C4-2B (cell line): Measurements from ENCODE around the gene MMADHC.

ENCODE experiments used
- H3K27ac ChIP-seq: fragments of 450-650 bp; 2 replicates; pipeline ENCODE4 v1.5.1; 2017
- ZFX ChIP-seq: fragments of 450-650 bp; IDR thresholded peaks from 2 replicates; pipeline ENCODE4 v1.6.1; 2017
- TF ChIP-seq, protein P1 (sequence below): fragments of 450-650 bp; conservative IDR thresholded peaks from 2 replicates; pipeline ENCODE4 v1.5.1; 2017; ENCODE audit warnings: mild to moderate bottlenecking

MMADHC gene

DNA sequence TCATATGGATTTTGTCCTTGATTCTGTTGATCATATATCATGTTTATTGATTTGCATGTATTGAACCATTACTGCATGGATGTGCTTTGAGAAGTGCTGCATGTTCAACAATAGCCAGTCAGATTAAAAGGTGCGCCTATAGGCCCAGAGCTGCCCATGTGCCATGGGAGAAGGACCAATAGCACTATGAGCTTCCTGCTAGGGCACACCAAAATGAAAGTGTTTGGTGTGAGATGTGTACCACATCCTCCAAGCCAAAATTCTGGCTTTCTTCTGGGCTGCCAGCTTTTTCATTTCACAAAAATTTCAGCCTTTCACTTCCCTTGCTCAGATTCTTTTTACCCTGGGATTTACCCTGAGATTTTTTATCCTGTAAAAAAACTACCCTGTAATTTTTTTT is 34.8 kb upstream of the MMADHC start:
- TF ChIP-seq, protein P1, sequence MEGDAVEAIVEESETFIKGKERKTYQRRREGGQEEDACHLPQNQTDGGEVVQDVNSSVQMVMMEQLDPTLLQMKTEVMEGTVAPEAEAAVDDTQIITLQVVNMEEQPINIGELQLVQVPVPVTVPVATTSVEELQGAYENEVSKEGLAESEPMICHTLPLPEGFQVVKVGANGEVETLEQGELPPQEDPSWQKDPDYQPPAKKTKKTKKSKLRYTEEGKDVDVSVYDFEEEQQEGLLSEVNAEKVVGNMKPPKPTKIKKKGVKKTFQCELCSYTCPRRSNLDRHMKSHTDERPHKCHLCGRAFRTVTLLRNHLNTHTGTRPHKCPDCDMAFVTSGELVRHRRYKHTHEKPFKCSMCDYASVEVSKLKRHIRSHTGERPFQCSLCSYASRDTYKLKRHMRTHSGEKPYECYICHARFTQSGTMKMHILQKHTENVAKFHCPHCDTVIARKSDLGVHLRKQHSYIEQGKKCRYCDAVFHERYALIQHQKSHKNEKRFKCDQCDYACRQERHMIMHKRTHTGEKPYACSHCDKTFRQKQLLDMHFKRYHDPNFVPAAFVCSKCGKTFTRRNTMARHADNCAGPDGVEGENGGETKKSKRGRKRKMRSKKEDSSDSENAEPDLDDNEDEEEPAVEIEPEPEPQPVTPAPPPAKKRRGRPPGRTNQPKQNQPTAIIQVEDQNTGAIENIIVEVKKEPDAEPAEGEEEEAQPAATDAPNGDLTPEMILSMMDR: no peak
- TF ChIP-seq ZFX: no peak
- H3K27ac ChIP-seq: no peak overlapping the region

DNA sequence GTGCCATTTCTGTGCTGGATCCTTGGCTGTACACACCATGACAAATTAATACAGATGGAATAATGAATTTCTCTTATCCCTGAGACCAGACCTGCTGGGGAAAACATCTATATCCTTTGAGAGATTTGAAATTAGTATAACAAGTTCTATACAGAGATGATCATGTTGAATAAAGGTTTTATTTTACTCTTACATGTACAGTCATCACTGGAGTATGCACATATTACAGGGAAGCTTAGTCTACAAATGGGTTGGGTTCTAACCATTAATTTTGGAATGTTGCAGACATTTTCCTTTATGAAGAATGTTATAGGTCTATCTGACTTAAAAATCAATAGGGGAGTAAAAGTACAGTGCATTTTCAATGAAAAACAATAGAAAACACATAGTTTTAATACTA is 29.9 kb upstream of the MMADHC start:
- H3K27ac ChIP-seq: no peak overlapping the region
- TF ChIP-seq, protein P1: no peak
- TF ChIP-seq ZFX: no peak

DNA sequence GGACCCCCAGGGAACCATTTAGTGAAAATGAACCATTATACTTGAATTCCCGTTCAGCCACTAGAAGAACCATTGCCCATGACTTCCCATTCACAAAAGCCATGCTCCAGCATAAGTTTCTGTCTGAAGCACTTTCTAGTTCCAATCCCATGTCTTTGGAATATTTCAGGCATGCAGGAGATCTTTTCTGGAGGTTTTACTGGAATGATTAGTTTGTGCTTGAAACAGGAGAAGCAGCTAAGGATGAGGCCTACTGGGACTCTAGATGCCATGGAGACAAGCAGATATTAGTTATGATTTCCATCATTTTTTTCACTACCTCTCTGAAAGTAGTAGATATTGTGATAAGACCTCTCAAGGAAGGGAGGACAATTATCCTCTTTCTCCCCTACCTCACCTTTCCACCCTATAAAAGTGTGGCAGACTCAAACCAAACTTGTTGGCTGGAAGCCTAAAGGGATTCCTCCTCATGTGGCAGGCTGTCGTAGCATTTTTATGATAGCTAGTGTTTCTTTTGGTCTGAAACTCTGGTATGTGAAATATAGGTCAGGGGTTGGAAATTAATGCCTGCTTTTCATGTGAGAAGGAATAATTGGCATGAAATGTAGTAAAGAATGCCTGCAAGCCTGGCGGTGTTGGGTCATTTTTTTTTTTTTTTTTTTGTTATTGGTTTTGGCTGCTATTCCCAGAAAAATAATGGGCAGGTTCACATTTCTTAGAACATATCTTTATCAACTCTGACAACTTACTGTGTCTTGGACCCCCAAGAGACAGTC is 29.3 kb upstream of the MMADHC start:
- H3K27ac ChIP-seq: no peak overlapping the region
- TF ChIP-seq ZFX: no peak
- TF ChIP-seq, protein P1: no peak

DNA sequence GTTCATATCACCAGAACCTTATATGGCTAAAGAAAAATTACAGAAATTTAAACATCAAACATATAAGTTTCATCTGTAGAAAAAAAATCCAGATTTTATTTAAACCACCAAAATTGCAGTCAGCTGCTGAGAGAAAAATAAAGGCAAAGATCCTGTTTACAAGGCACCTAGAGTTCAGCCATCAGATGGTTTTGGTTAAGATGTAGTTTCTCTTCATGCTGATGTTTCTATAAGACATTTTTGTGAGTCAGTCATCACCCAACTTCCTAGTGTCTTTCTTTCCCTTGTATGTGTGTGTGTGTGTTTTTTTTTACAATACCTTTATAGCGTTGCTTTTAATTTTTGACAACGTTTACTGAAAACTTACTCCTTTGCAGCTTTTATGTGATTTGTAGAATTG is 26.1 kb upstream of the MMADHC start:
- no peak overlapping the region for H3K27ac ChIP-seq
- TF ChIP-seq, protein P1: no peak
- TF ChIP-seq ZFX: no peak

DNA sequence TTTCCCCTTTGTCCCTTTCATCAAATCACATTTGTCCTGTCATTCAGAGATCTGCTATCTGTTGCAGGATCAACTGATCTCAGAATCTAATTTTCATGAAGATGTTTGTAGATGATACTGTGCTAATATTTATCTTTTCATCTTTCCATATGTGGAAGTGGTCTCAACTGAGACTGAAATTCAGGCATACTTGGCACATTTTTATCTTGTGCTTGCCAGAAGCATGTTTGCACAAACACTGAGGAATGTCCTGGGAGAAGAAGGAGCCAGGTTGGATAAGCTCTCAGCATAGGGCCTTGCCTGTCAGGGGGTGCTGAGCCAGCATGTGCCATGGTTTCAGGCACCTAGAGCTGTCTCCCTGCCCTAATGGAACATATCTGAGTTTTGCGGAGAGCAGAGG is 24.5 kb upstream of the MMADHC start:
- no peak overlapping the region; the same call in 1 of the 2 replicates for H3K27ac ChIP-seq
- no peak for TF ChIP-seq ZFX
- TF ChIP-seq, protein P1: no peak

DNA sequence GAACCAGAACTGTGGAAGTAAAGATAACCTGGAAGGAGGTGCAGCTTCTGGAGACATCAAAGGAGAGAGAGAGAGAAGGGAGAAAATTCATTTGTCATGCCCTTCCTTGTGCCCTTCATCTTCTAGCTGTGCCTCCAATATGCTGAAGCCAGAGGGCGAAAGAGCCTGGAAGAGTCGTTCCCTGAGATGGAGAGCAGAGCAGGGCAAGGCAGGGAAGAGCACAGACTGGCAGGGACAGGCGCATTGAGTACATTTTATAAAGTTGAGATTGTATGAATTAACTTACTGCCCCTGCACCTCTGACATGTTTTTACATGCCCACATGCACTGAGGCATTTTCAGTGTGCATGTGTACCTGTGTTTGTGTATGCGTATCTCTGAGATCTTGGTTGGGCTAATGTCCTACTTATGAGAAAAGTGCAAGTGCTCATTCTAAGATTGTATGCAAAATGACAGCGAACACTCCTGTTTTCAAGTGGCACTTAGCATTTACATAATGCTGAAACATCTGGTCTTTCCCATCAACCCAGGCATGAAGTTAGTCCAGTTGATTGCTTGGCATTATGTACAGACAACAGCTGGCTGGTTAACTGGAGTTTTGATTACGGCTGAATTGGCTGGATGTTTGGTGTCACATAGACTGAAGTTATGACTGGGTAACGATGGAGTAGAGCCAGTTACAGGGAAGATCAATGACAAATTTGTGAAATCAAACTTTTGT is 23.7 kb upstream of the MMADHC start:
- no peak overlapping the region for H3K27ac ChIP-seq
- no peak for TF ChIP-seq ZFX
- TF ChIP-seq, protein P1: peak; percentile 15

DNA sequence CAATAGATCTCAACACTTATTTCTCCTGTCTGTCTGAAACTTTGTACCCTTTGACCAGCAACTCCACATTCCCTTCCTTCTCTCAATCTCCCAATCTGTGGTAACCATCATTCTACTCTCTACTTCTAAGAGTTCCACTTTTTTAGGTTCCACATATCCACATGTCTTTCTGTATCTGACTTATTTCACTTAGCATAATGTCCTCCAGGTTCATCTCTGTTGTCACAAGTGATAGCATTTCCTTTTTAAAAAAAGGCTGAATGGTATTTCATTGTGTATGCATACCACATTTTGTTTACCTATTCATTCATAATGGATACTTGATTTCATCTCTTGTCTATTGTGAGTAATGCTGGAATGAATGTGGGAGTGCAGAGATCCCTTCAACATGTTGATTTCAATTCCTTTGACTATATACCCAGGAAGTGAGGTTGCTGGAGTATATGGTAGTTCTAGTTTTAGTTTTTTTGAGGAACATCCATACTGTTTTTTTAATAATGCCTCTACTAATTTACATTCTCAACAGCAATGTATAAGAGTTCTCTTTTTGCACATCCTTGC is 18.8 kb upstream of the MMADHC start:
- TF ChIP-seq ZFX: no peak
- TF ChIP-seq, protein P1: no peak
- no peak overlapping the region for H3K27ac ChIP-seq
